SKM-1 treated with dmso at 0.1 percent for 144 hours (cell line): Measurements from ENCODE around the gene SPEG.

Experiments used
- DNase-seq: peaks from one replicate; lab custom pipeline; 2025; ENCODE audit not compliant: unreplicated experiment; lab: John Stamatoyannopoulos, UW

The SPEG gene

GRCh38 chr2:219423652-219424377, 10.8 kb upstream of the SPEG start:
- no peak for DNase-seq

- no peak for DNase-seq
Observed at GRCh38 chr2:219425238-219426067, 9.2 kb upstream of the SPEG start.

- DNase-seq: no peak
Observed at GRCh38 chr2:219426068-219426443, 8.6 kb upstream of the SPEG start.

- no peak for DNase-seq
Observed at GRCh38 chr2:219426534-219427136, 8.0 kb upstream of the SPEG start.

- no peak for DNase-seq
Observed at GRCh38 chr2:219428469-219428868, 6.2 kb upstream of the SPEG start.

GRCh38 chr2:219429958-219430606, 4.6 kb upstream of the SPEG start:
- DNase-seq: no peak

GRCh38 chr2:219430633-219431615, 3.7 kb upstream of the SPEG start:
- no peak for DNase-seq

GRCh38 chr2:219433666-219434467, 776 bp upstream of the SPEG start:
- DNase-seq: peak; percentile 39

GRCh38 chr2:219434468-219434717, 250 bp upstream of the SPEG start:
- DNase-seq: no peak

- DNase-seq: no peak
Observed at GRCh38 chr2:219435701-219436100, 1.1 kb downstream of the SPEG start.

GRCh38 chr2:219436491-219436890, 1.8 kb downstream of the SPEG start:
- no peak for DNase-seq

GRCh38 chr2:219437141-219437540, 2.5 kb downstream of the SPEG start:
- no peak for DNase-seq

GRCh38 chr2:219437690-219438206, 3.1 kb downstream of the SPEG start:
- DNase-seq: no peak

GRCh38 chr2:219438453-219438852, 3.8 kb downstream of the SPEG start:
- no peak for DNase-seq

- DNase-seq: no peak
Observed at GRCh38 chr2:219439506-219439905, 4.9 kb downstream of the SPEG start.

- no peak for DNase-seq
Observed at GRCh38 chr2:219440388-219441256, 6.0 kb downstream of the SPEG start.

GRCh38 chr2:219441451-219442255, 7.0 kb downstream of the SPEG start:
- DNase-seq: no peak
